HepG2 (cell line): ENCODE results near the gene LCN2. TPM values are rescaled to one million over a fixed set of nuclear protein-coding genes. Genes with fewer than 3 reads are reported as not detected.

ENCODE experiments used
- ATF1 ChIP-seq: IDR thresholded peaks from 2 replicates; pipeline ENCODE4 v1.6.1; 2016; ENCODE audit warnings: mild to moderate bottlenecking, control low read depth
- ATM ChIP-seq: fragments of 450-650 bp; IDR thresholded peaks from 2 replicates; pipeline ENCODE4 v1.7.1; 2017; ENCODE audit warnings: mild to moderate bottlenecking, borderline replicate concordance
- CREB1 ChIP-seq, 2 experiments: fragments of 450-650 bp in 1 of 2; IDR thresholded peaks; 2 replicates each; pipeline ENCODE4 v1.6.1; 2016 to 2017; ENCODE audit warnings: control low read depth in 1 of 2, mild to moderate bottlenecking in 1 of 2, missing compliant biosample characterization in 1 of 2, missing genetic modification characterization in 1 of 2
- GABPB1 ChIP-seq: IDR thresholded peaks from 2 replicates; pipeline ENCODE4 v1.6.1; 2016; ENCODE audit warnings: mild to moderate bottlenecking, missing genetic modification reagents, moderate library complexity, missing compliant biosample characterization
- HOXD1 ChIP-seq: sonication (generic); formaldehyde crosslinking; IDR thresholded peaks from 2 replicates; pipeline ENCODE4 v1.5.0; 2020; ENCODE audit warnings: missing genetic modification reagents
- JDP2 ChIP-seq: sonication (generic); formaldehyde crosslinking; IDR thresholded peaks from 2 replicates; pipeline ENCODE4 v1.8.1; 2022; ENCODE audit warnings: missing genetic modification reagents, borderline replicate concordance
- KAT8 ChIP-seq: IDR thresholded peaks from 2 replicates; pipeline ENCODE4 v1.6.1; 2016; ENCODE audit warnings: missing genetic modification reagents, missing compliant biosample characterization
- KDM5B ChIP-seq: sonication (generic); formaldehyde crosslinking; IDR thresholded peaks from 2 replicates; pipeline ENCODE4 v1.4.0; 2020; ENCODE audit warnings: missing genetic modification reagents, mild to moderate bottlenecking, borderline replicate concordance
- SYNCRIP ChIP-seq: fragments of 200-400 bp; formaldehyde crosslinking; IDR thresholded peaks from 2 replicates; pipeline ENCODE4 v1.6.1; 2018; ENCODE audit warnings: mild to moderate bottlenecking, low read depth, low read length; ENCODE audit not compliant: insufficient read depth
- ZNF605 ChIP-seq: sonication (generic); formaldehyde crosslinking; IDR thresholded peaks from 2 replicates; pipeline ENCODE4 v1.8.0; 2022; ENCODE audit warnings: mild to moderate bottlenecking, missing genetic modification reagents
- ZNF616 ChIP-seq: sonication (generic); formaldehyde crosslinking; IDR thresholded peaks from 2 replicates; pipeline ENCODE4 v1.5.0; 2020; ENCODE audit warnings: low read depth, mild to moderate bottlenecking, missing genetic modification reagents
- polyA plus RNA-seq, 8 experiments: library from polyadenylated mRNA; depleted of rRNA in 3 of 8; stranded (reverse) in 7 of 8; unstranded in 1 of 8; fragments of >200 nt; fragmentation: Illumina TruSeq in 4 of 8; extraction: Trizol in 4 of 8; gene quantifications; 2 replicates each; pipeline versions ENCODE4 v1.2.1 to v1.2.3, GENCODE V29; 2011 to 2016; ENCODE audit warnings: low read depth in 4 of 8, missing spikeins in 1 of 8, mixed read lengths in 1 of 8; ENCODE audit not compliant: insufficient read depth in 1 of 8
- total RNA-seq, 5 experiments: library from RNA; depleted of rRNA; stranded (reverse); fragments of >200 nt; fragmentation: Illumina TruSeq; extraction: Trizol; gene quantifications; 2 replicates each; pipeline ENCODE4 v1.2.3, GENCODE V29; 2016; ENCODE audit warnings: low read depth in 1 of 5
- TF ChIP-seq, protein P1 (sequence below), 2 experiments: sonication (generic) in 1 of 2; formaldehyde crosslinking in 1 of 2; IDR thresholded peaks; 2 replicates each; pipeline versions ENCODE4 v1.6.1 to v1.9.0; 2014 to 2022; ENCODE audit warnings: antibody characterized with exemption in 1 of 2, borderline replicate concordance in 1 of 2, inconsistent platforms in 1 of 2, low read depth in 1 of 2, missing genetic modification reagents in 1 of 2
- TF ChIP-seq, protein P2 (sequence below): sonication (generic); formaldehyde crosslinking; IDR thresholded peaks from 2 replicates; pipeline ENCODE4 v1.8.0; 2022; ENCODE audit warnings: mild to moderate bottlenecking, missing genetic modification reagents, moderate library complexity
- TF ChIP-seq, protein P3 (sequence below): sonication (generic); formaldehyde crosslinking; IDR thresholded peaks from 2 replicates; pipeline ENCODE4; 2020; ENCODE audit warnings: missing genetic modification reagents, mild to moderate bottlenecking, borderline replicate concordance
- TF ChIP-seq, protein P4 (sequence below): sonication (generic); formaldehyde crosslinking; IDR thresholded peaks from 2 replicates; pipeline ENCODE4 v1.4.0; 2020; ENCODE audit warnings: missing genetic modification reagents, borderline replicate concordance

Gene LCN2
- total and polyA plus RNA-seq, 2 of the 13 experiments (the other 11 are each of a cell fraction or from before 2014, with no cell fraction given) = 0.38 to 1.4 TPM

DNA sequence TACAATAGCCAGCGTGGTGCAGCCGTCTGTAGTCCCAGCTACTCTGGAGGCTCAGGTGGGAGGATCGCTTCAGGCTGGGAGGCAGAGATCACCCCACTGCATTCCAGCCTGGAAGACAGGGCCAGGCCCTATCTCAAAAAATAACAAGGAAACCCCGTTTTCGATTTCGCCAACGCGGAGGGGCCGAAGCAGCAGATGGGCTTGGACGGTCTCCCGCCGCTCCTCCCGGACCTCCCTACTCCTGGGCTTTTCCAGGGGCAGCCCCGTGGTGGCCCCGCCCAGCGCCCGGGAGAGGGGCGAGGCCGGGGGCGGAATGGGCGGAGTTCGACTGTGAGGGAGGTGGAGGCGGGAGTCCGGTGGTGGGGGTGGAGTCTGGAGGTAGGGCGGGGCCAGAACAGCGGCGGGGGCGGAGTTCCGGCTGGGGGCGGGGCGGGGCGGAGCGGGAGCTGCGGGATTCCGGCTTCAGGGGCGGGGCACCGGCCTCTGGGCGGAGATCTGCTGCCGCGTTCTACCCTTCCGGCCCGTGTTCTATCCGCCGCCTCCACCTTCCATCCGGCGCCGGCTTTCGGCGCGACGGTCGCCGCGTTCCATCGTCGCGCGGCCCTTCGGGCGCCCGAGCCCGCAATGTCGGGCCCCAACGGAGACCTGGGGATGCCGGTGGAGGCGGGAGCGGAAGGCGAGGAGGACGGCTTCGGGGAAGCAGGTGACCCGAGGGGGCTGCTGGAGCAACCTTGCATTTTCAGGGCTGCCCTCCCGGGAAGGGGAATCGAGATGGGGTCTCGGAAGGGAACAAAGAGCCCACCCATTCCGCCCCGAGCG is 10.7 kb downstream of the LCN2 start, which contains the start of gene BBLN (continued):
- TF ChIP-seq, protein P1, sequence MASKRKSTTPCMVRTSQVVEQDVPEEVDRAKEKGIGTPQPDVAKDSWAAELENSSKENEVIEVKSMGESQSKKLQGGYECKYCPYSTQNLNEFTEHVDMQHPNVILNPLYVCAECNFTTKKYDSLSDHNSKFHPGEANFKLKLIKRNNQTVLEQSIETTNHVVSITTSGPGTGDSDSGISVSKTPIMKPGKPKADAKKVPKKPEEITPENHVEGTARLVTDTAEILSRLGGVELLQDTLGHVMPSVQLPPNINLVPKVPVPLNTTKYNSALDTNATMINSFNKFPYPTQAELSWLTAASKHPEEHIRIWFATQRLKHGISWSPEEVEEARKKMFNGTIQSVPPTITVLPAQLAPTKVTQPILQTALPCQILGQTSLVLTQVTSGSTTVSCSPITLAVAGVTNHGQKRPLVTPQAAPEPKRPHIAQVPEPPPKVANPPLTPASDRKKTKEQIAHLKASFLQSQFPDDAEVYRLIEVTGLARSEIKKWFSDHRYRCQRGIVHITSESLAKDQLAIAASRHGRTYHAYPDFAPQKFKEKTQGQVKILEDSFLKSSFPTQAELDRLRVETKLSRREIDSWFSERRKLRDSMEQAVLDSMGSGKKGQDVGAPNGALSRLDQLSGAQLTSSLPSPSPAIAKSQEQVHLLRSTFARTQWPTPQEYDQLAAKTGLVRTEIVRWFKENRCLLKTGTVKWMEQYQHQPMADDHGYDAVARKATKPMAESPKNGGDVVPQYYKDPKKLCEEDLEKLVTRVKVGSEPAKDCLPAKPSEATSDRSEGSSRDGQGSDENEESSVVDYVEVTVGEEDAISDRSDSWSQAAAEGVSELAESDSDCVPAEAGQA (IDR thresholded peaks at IDR 0.05; ENCODE audit: low read depth) = no peak
- TF ChIP-seq, protein P1 (CRISPR knock-in tag; IDR thresholded peaks at IDR 0.05; ENCODE audit: borderline replicate concordance) = no peak
- TF ChIP-seq ZNF605 (CRISPR knock-in tag) (peak; percentile 88), ATF1 (no peak), CREB1 (IDR thresholded peaks at IDR 0.05) (peak; percentile 65; the same call in 1 of the 2 replicates), CREB1 (CRISPR knock-in tag; IDR thresholded peaks at IDR 0.05) (no peak), ZNF616 (CRISPR knock-in tag) (no peak), JDP2 (CRISPR knock-in tag) (no peak), SYNCRIP (no peak), HOXD1 (0 out of 2 replicates have a peak, but pooled peaks have one; percentile 52), KDM5B (CRISPR knock-in tag) (peak; percentile 61), GABPB1 (CRISPR knock-in tag) (peak; percentile 87), KAT8 (CRISPR knock-in tag) (peak; percentile 79), ATM (no peak)
- TF ChIP-seq, protein P2, sequence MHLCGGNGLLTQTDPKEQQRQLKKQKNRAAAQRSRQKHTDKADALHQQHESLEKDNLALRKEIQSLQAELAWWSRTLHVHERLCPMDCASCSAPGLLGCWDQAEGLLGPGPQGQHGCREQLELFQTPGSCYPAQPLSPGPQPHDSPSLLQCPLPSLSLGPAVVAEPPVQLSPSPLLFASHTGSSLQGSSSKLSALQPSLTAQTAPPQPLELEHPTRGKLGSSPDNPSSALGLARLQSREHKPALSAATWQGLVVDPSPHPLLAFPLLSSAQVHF (CRISPR knock-in tag) = 0 out of 2 replicates have a peak, but pooled peaks have one; percentile 19
- TF ChIP-seq, protein P3, sequence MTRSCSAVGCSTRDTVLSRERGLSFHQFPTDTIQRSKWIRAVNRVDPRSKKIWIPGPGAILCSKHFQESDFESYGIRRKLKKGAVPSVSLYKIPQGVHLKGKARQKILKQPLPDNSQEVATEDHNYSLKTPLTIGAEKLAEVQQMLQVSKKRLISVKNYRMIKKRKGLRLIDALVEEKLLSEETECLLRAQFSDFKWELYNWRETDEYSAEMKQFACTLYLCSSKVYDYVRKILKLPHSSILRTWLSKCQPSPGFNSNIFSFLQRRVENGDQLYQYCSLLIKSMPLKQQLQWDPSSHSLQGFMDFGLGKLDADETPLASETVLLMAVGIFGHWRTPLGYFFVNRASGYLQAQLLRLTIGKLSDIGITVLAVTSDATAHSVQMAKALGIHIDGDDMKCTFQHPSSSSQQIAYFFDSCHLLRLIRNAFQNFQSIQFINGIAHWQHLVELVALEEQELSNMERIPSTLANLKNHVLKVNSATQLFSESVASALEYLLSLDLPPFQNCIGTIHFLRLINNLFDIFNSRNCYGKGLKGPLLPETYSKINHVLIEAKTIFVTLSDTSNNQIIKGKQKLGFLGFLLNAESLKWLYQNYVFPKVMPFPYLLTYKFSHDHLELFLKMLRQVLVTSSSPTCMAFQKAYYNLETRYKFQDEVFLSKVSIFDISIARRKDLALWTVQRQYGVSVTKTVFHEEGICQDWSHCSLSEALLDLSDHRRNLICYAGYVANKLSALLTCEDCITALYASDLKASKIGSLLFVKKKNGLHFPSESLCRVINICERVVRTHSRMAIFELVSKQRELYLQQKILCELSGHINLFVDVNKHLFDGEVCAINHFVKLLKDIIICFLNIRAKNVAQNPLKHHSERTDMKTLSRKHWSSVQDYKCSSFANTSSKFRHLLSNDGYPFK (CRISPR knock-in tag) = peak; percentile 15; the same call in 1 of the 2 replicates
- TF ChIP-seq, protein P4, sequence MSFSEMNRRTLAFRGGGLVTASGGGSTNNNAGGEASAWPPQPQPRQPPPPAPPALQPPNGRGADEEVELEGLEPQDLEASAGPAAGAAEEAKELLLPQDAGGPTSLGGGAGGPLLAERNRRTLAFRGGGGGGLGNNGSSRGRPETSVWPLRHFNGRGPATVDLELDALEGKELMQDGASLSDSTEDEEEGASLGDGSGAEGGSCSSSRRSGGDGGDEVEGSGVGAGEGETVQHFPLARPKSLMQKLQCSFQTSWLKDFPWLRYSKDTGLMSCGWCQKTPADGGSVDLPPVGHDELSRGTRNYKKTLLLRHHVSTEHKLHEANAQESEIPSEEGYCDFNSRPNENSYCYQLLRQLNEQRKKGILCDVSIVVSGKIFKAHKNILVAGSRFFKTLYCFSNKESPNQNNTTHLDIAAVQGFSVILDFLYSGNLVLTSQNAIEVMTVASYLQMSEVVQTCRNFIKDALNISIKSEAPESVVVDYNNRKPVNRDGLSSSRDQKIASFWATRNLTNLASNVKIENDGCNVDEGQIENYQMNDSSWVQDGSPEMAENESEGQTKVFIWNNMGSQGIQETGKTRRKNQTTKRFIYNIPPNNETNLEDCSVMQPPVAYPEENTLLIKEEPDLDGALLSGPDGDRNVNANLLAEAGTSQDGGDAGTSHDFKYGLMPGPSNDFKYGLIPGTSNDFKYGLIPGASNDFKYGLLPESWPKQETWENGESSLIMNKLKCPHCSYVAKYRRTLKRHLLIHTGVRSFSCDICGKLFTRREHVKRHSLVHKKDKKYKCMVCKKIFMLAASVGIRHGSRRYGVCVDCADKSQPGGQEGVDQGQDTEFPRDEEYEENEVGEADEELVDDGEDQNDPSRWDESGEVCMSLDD (CRISPR knock-in tag) = no peak
